SK-N-MC (cell line): Measurements from ENCODE around the gene HOXC4.

Experiments
- EZH2 ChIP-seq: fragments of 200-600 bp; sonication (generic); IDR thresholded peaks from one replicate; pipeline ENCODE4 v1.6.1; 2017; ENCODE audit warnings: antibody characterized with exemption
- FOXP2 ChIP-seq: optimal IDR thresholded peaks from 2 replicates; pipeline ENCODE3; 2011; ENCODE audit warnings: mild to moderate bottlenecking, moderate library complexity; ENCODE audit not compliant: insufficient read depth; ENCODE audit errors: extremely low read length, control extremely low read depth
- POLR2AphosphoS5 ChIP-seq: IDR thresholded peaks from 2 replicates; pipeline ENCODE4 v1.6.1; 2012; ENCODE audit warnings: mild to moderate bottlenecking, low read depth, low read length, borderline replicate concordance

DNA sequence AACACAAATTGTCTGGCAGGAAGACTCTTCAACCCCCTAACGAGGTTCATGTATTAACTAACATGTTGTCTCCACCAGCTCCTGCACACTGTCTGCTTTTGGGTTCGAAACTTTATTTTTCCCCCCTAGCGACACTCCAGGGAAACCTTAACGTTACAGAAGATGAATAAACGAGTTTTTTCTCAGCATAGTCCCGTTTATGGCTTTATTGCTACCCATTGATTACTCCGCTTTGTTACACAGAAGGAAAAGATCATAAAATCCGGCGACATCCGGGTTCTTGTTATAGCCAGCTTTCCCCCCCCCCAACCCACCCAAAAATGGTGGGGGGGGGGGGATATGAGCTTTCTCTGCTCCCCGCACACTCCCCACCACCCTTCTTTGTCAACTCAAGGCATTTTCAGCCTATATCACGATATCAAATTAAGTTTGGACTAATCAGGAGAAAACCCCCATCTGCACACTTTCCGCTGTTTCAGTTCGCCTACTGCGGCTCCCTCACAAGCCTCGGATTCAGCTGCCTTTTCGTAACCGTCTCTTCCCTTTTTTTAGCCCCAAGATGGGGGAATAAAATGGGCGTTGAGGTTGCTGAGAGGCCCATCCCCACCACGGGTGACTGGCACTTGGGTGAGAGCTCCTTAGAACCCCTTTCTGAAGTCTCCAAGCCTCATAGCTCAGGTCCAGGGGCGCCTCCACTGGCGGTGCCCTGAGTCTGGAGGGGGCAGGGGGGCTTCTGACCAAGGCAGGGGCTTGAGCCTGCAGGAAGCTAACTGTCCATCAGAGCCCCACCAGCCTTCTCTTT lies 26.8 kb upstream of the HOXC4 start:
- TF ChIP-seq POLR2AphosphoS5, result no peak
- TF ChIP-seq EZH2, result no peak
- TF ChIP-seq FOXP2, result no peak
